Endothelial cell of hepatic sinusoid (primary cell): ENCODE measurements around the gene NSMF.

ENCODE experiments used
- in situ Hi-C: cut with HindIII; loops from 2 replicates; pipeline ENCODE4 v1.10.0; 2017; ENCODE audit warnings: low sequenced_read_pairs

NSMF gene

DNA sequence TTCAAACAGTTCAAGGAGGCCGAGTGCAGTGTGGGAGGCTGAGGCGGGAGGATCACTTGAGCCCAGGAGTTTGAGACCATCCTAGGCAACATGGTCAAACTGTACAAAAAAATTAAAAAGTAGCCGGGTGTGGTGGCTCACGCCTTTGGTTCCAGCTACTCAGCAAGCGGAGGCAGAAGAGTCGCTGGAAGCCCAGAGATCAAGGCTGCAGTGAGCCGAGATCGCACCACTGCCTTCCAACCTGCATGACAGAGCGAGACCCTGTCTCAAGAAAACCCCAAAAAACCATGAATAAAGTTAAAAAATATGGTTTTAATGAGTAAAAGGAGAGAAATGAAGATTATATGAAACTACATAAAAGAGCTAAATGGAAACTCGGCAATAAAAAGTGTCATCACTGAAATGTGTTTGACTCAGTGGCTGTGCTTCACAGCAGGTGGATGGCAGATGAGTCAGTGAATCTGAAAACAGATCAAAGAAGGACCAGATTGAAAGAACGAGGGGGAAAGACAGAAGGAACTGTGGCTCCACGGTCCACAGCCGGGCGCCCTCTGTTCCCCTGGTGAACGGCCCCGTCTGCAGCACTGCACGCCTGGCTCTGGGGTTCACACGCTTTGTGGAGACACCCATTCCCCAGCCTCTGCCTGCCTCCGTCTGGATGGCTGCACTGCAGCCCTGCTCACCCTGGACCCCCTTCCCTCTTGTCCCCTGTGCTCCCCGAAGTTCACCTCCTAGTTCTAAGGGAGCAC lies 61.3 kb downstream of the NSMF start:
- in situ Hi-C loops = no loop called here
